CD1c-positive myeloid dendritic cell (primary cell): ENCODE results near the gene DMBX1.

Experiments used
- DNase-seq: peaks from one replicate; pipeline ENCODE4 v3.0.0-alpha.2; 2016; ENCODE audit errors: extremely low spot score

Gene DMBX1

DNA sequence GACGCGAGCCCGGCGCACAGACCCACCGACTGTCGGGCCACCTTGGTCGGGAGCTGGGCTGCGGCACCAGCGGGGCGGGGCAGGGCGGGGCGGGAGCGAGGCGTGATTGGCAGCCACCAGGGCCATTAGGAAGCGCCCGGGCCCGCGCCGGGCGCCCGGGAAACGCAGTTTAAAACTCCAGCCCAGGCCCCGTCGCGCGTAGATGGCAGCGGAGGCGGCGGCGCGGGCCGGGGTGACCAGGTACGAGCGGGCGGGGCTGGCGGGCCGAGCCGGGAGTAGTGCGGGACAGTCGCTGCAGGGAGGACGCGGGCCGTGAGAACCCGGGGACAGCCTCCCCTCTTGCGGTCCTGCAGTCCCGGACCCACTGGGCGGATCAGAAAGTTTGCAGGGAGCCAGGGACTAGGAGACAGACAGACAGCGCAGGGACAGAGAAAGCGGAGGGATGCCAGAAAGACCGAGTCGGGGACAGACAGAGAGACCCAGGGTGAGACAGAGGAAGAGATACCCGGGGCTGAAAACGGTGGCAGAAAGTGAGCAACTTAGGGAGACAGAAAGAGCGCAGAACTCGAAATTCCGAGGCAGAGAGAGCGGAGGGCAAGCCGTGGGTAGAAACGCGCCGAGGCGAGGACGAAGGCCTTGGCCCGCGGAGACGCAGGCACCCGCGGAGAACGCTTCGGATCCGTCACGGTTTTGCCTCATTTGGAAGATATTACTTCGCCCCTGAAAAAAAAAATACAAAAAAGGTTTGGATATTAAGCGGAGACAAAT lies at the start of gene DMBX1:
DMBX1 (plus strand) TSS at position 199 of the 768 bp plus-strand sequence. CDS start 17,175 bp downstream, outside the sequence.
- DNase-seq, result peak; percentile 35

DNA sequence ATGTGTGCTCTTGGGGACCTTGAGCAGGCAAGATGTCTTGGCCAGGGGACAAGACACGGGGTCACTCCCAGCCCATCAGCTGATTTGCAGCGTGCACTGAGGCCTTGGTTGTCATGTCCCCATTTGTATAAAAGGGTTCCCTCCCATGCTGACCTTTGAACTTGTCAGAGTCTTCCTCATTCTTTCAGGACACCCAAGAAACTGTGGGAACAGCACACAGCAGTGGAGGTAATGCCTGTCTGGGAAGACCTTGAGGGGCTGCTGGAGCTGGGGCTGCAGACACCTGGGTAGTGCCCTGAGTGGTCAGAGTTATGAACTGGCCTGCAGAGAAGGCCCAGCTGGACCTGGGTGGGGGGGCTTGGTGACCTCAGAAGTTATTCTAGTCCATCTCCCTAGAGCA lies 49.2 kb upstream of the DMBX1 start:
- no peak for DNase-seq

DNA sequence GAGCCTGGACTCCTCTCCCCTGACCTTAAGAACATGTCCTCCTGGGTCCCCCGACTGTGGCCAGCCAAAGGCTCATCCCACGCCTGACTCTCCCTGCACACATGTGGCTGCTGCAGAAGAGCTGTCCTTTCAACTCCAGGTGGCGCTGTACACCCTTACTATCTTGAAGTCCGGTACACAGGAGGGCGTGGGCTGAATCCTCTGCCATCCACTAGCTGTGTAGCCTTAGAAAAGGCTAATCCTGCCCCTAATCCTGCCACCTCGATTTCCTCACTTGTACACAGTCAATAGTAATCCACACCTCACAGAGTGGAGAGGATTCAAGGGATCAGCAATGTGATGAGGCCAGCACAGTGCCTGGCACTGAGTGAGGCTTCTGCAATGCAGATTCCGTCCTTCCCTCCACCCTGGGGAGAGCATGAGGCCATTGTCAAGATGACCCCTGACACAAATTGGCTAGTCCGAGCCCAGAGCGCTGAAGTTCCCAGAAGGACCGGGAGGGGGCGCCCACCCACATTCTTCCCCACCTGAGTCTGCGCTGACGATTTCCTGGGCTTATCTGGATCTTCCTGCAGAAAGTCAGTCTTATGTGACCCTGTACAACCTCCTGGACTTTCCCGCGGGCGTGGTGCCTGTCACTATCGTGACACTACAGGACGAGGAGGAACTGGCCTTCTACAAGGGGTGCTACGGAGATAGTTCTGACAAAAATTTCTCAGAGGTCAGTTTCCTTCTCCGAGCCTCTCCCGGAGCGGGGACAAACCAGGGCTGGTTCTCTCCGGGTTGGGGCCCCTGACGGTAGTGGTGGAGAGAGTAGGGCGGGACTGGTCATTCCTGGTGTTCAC lies 47.1 kb upstream of the DMBX1 start:
- DNase-seq, result peak; percentile 76

DNA sequence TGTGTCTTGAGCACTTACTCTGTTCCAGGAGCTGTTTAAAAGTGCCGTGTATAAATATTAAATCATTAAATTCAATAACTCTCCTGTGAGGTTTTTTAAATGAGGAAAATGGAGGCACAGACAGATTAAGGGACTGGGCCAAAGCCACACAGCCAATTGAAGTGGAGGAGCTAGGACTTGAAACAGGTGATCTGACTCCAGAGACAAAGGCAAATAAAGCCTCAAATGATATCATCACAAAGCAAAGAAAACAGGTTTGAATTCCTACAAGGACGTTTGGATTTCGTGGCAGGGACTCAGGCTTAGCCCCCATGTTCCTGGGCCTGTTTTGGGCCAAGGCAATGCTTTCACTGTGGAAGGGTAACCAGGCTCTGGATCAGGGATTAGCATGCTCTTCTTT lies 45.2 kb upstream of the DMBX1 start:
- DNase-seq, result no peak

DNA sequence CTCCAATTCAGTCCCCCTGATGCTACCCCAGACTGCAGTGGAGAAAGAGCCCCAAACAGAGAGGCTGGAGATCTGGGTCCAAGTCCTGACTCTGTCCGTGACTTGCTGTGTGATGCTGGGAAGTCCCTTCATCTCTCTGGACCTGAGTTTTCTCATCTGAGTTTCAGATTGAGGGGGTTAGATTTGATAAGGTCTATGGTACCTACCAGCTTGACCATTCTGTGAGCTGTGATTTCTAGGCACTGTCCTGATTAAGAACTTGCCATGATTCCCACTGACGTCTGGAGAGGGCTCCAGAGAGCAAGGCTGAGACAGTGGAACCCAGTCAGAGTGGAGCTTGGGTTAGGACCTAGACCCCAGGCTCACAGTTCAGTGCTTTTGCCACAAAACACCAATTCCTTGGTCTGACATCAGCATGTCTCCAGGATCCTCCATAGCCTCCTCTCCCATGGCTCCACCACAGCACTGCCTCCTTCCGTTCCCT lies 43.8 kb upstream of the DMBX1 start:
- DNase-seq, result no peak

DNA sequence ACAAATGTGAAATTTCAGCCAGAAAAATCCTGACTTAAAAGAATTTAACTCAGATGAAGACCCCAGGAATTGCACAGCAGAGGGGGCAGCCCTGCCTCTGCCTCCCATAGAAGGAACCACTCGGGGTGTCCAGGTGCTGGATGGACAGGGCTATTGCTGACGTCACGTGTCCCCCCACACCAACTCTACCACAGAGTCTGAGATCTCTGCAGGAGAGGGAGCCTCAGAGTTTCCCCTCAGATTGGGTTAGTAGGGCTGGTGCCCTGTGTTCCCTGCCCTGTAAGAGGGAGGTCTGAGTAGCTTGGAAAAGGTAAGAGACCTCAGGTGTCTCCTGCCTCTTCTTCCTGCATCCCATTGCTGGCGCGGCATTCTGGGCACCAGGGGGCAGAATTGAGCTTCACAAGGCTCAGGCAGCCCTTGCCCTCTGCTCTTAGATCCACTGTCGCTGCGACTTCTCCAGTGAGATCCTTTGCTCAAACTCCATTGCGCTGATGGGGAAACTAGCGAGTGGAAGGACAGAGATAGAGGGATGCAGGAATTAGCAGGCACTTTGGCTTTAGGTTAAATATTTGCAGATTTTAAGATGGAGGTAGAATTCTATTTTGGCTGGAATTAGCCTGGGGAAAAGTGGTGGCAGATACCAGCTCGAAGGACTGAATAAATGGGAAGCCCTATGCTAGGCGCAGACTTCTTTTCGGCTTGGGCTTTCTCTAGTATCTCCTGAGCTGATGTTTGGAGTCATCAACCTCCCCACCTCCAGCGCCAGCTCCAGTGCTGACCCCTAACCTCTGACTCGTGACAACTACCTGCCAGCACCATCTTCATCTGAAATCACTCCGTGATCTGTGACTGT lies 42.8 kb upstream of the DMBX1 start:
- peak; percentile 81 for DNase-seq

DNA sequence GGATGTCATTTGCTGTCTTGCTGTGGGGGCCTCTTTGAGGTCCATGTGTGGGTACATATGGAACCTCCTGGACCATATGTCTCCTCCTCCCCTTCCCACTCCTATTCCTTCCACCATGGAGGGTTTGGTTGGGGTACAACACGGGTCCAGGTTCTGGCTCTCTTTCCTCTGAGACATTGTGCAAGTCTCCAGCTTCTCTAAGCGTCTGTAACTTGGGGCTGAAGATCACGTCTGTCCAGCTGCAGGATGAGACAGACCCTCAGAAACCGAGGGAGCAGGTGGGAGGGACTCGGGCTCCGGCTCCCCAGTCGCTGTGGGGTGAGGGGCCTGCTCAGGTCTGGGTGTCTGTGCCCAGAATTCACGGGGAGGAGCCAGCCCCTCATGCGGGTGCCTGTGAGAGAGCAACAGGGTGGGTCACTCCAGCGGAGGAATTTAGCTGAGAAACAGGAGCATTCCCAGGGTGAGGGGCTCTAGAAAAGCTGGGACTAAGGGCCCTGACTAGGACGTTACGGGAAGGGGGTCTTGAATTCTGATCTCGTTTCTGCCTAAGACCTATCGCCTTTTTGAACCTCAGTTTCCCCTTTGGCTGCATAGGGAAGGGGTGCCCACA lies 42.0 kb upstream of the DMBX1 start:
- DNase-seq, result no peak

DNA sequence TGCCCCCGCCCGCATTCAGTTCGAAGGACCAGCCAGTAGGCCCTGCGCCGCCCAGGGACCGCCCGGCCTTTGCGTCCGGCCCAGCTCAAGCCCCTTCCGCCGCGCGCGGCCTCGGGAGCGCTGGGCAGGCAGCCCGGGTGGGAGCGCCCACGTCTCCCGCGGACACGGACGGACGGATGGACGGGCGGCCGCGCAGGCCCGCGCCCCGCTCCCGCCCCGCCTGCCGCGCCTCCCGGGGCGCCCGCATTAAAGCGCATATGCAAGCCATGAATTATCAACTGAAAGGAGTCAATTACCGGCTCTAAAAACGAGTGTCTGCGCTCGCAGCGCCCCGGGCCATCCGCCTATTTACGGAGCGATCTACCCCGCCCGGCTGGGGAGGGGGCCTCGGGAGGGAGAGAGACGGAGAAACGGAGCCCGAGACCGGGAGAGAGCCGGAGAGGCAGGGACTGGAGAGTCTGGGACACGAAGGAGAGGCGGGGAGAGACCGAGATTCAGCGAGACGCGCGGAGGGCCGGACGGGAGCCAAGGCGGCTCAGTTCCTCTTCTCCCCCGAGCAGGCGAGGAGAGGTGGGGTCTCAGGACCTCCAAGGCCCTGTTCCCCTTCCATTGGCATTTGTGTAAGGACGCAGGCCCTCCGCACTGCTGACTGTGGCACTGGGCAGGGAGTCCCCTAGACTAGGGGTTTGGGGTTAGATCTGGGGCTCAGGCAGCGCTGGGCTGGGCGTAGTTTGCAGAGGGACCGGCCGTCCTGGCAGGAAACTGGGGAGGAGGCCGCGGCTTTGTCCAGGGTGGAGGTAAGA lies 41.3 kb upstream of the DMBX1 start:
- DNase-seq, result peak; percentile 11

DNA sequence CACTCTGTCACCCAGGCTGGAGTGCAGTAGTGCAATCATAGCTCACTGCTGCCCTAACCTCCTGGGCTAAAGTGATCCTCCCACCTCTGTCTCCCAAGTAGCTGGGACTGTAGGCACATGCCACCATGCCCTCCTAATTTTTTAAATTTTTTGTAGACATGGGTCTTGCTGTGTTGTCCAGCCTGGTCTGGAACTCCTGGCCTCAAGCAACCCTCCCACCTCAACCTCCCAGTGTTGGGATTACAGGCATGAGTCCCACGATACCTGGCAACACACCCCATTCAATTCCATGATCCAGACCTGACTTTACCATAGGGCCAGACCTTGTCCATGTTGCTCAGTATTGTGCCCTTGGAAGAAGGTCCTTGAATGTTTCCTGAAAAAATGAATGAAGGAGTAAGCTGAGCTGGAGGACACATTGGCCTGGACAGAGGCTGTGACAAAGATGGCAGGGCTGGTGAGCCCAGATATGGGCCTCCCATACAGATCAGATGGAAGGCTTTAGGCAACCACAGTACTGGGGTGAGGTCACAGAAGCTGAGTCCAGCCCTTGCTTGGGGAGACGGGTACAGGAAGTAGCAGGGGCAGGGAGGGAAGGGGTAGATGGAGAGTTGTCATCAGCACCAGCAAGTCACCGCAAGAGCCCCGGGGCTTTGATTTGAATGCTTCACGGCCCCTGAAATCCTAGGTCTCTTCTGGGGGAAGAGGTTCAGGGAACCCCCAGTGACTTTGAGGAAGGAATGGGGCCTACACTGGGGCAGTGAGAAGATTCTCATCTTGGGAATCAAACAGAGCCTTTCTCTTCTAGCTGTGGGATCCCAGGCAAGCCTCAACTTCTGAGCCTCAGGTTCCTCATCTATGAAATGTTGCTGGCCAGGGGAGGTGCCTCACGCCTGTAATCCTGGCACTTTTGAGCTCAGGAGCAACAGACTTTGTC lies 40.1 kb upstream of the DMBX1 start:
- no peak for DNase-seq

DNA sequence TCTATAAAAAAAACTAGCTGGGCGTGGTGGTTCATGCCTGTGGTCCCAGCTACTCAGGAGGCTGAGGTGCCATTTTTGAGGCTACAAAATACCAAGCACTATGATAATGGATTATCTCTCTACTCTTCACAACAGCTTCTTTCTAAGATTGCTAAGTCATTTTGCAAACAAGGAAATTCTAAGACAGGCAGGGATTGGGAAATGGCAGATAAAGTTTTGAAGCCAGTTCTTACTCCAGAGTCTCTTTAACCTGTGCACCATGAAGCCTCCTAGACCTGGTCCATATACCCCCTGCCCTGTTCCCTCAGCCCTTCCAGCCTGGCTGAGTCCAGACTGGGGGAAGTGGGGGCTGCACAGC lies 39.5 kb upstream of the DMBX1 start:
- no peak for DNase-seq

DNA sequence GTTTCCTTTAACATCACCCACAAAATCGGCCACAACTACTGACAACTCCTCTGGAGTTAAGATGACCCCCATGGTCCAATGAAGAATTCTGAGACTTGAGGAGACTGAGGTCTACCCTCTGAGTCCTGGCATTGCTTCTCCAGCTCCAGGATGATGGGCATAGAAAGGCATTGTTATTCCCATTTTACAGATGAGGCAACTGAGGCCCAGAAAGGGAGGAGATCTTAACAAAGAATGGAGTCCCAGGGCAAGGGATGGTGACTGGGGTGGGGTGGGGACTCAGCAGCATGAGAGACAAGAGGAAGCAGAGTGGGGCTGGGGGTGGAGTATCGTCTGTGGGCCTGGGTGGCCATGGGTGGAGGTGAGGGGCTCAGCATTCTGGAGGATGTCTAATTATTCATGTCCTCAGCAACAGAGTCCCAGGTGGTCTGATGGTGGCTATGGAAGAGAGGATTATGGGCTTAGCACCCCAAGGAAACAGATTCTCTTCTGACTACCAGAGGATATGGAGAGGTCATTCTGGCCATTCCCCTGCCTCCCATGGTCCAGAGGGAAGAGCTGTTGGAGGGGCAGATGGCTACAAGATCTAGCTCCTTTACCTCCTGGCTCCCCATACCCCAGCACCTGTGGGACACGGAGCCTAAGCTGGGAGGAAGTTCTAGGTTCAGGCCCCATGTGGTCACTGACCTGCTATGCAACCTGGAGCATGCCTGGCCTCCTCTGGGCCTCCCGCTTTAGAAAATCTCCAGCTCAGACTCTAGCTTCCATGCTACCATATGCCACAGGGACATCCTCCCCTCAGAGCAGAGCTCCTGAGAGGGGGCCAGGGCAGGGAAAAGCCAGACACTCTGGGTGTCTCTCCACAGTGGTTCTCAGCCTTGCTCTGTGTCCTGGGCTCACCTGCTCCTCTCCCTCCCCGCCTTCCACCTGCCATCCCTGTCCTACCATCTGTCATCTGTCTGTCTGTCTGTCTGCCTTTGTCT lies 37.4 kb upstream of the DMBX1 start:
- no peak for DNase-seq

DNA sequence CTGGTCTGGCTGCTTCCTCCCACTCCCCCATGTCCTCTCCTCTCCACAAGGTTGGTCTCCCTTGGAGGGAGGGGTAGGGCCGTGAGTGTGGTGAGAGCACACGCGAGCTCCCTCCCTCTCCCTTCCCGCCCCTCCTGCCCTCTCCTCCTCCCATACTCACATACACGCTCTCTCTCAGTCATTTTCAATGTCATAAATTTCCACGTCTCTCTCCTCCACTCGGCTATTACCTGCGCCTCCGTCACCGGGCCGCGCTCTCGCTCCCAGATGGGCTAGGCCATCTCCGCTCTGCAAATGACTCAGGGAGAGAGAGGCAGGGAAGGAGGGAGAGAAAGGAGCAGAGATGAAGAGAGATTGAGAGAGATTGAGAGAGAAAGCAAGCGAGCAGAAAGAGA lies 36.7 kb upstream of the DMBX1 start:
- no peak for DNase-seq

DNA sequence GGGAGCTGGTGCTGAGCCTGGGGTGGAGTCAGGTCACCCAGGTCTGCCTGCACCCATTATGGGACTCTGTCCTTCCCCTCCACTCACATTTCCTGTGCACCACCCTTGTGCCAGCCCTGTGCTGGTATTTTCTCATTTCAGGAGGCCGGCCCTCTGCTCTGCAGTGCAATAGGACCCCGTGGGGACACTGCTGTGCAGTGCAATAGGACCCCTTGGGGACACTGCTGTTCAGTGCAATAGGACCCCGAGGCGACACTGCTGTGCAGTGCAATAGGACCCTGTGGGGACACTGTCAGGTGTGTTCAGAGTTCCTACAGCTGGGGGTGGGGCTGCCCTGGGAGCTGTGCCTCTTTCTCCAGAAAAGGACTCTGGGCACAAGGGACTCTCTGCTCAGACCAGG lies 36.2 kb upstream of the DMBX1 start:
- DNase-seq, result no peak

DNA sequence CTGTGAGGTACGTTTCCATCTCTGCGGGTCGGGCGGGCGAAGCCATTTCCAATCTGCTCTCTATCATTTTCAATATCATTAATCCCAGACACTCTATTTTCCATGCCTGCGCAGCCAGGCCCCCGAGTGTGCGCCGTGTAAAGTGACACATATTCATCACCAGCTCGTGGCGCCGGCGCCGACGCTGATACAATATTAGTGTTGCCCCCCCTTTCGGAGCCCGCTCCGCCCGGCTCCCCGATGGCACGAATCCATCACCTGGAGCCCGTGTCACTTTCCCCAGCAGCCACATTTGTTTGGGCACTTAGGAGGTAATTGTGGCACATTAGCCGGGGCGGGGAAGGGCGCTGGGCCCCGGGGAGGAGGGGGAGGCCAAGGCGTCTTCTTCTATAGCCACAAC lies 33.7 kb upstream of the DMBX1 start:
- DNase-seq, result no peak

DNA sequence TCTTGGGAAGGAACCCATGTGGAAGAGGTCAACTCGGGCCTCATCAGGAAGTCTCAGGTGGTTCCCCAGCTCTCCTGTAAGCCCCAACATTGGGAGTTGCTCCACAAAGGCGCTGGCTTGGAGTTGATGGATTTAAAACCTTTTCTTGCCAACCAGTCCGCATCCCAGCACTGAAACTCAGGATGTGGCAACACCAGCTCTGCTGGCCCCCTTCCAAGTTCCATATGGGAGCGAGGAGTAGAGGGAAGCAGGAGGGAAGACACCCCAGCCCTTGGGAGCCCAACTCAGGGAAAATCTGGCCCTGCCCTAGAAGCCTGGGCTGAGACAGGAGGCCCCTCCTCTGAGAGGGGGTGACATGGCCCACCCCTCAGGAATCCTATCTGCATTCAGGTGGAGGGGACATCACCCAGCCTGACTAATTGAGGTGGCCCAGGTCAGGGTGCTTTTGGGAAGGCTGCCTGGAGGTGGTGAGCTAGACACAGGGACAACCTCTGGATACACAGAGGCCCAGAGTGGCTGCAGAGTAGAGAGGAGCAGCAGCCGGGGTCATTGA lies 33.1 kb upstream of the DMBX1 start:
- no peak for DNase-seq

DNA sequence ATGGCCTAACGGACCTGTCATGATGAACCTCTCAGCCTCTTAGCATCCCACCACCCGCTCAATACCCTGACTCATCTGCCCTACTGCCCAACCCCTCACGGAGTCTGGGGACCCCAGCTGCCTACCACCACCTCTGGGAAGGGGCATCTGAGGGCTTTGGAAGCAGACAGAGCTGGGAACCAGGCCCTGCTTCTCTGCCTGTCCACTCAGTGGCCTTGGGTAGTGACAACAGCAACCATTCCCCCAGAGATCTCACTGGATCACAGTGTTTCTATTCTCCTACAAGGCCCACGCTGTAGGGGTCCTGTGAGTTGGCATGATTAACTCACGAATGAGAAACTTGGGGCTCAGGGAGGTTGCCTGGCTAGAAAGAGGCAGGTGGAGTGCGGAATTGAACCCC lies 32.5 kb upstream of the DMBX1 start:
- no peak for DNase-seq

DNA sequence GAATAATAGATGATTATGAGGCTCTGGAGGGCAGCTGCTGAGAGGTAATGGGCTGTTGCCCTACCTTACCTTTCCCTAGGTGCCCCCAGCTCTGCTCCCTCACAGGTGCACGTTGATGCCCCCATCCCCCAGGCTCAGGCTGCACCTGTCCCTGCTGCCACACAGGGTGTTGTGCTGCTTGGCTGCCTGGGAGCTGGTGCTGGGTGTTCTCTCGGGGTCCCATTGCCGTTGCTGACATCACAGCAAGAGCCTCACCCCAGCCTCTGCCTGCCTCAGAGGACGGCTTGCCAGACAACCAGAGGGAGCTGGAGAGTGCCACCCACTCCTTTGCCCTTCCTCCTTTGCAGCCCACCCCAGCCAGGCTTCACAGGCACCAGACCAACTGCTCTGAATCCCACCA lies 31.4 kb upstream of the DMBX1 start:
- DNase-seq, result no peak

DNA sequence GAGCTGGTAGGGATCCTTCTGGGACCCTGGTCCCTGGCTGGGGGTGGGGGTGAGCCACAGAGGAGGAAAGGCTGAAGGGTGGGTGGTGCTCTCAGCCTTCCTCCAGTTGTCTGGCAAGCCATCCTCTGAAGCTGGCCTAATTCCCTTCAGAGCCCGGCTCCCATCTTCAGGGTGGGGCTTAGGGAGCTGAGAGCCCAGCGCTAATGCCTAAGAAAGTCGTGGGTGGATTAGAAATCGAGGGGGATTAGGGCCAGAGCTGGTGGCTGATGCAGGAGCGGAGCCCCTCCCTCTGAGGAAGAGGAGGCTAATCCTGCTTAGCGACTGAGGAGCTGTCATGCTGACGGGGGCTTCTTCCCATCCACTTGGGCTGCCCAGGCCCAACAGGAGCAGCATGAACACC lies 30.8 kb upstream of the DMBX1 start:
- no peak for DNase-seq
